ENCODE measurements around the gene BRD7. TPM values are rescaled to one million over a fixed set of nuclear protein-coding genes. Genes with fewer than 3 reads are reported as not detected.
A peak's percentile ranks its signal among the peaks of the same experiment; 100 is the strongest.

The BRD7 gene
- total RNA-seq, 1 donor from 2014 or later = 104 TPM

DNA sequence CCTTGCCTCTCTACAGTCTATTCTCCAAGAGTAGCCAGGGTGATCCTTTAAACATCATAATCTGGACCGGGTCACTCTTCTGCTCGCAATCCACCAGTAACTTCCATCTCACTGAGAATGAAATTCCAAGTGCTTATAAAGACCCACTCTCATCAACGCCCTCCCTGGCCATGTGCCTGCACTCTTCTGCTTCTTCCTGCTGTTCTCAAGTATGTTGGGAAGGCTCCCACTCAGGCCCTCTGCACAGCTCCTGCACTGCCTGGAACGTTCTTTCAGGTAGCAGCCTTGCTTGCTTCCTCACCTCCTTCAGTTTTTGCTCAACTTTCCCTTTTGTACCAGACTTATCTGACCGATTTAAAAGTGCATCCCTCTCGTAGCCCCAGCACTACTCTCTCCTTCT is 44.4 kb downstream of the BRD7 start:
- Mint-ChIP-seq H3K27me3 (no peaks in the 10 kb centered on the region), H3K27ac (no peak overlapping the region), H3K36me3 (ENCODE audit: insufficient read depth) (peaks cover 17% of the 10 kb centered on the region), H3K4me3 (ENCODE audit: low read depth) (no peak overlapping the region), H3K4me1 (ENCODE audit: low read depth) (no peaks in the 10 kb centered on the region), H3K9me3 (ENCODE audit: low read depth) (no peaks in the 10 kb centered on the region)
- TF ChIP-seq, protein P1, sequence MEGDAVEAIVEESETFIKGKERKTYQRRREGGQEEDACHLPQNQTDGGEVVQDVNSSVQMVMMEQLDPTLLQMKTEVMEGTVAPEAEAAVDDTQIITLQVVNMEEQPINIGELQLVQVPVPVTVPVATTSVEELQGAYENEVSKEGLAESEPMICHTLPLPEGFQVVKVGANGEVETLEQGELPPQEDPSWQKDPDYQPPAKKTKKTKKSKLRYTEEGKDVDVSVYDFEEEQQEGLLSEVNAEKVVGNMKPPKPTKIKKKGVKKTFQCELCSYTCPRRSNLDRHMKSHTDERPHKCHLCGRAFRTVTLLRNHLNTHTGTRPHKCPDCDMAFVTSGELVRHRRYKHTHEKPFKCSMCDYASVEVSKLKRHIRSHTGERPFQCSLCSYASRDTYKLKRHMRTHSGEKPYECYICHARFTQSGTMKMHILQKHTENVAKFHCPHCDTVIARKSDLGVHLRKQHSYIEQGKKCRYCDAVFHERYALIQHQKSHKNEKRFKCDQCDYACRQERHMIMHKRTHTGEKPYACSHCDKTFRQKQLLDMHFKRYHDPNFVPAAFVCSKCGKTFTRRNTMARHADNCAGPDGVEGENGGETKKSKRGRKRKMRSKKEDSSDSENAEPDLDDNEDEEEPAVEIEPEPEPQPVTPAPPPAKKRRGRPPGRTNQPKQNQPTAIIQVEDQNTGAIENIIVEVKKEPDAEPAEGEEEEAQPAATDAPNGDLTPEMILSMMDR (IDR thresholded peaks at IDR 0.05; ENCODE audit: unreplicated experiment) = no peak
- no peak for DNase-seq (ENCODE audit: low spot score, unreplicated experiment)

DNA sequence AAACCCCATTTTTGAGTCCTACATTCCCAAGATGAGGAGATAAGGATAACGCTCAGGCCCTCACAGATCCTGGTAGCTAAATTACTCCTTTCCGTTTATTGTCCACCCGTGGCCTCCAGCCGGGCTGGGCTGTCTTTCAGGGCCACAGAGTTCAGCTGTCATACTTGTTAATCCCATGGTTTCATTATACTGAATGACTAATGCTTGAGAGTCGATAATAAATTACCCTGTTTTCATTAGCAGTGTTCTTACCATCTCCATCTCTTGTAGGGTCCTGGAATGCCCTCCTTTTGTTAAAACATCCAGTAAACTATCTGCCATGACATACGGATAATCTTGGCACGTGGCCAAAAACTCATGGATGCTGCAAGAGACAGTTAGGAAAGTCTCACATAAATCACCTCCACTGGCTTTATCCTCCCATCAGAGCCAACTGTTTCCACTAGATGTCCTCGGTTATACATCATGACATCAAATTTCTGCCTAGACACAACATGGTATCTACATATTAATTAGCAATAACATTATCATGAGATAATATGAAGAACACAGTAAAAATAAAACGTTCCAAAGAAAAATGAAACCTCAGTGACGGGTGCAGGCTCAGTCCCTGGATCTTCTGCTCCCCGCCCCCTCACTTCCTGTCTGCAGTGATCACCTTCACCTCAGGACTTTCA is 45.3 kb downstream of the BRD7 start:
- no peaks in the 10 kb centered on the region for H3K9me3 Mint-ChIP-seq (ENCODE audit: low read depth)
- H3K36me3 Mint-ChIP-seq (ENCODE audit: insufficient read depth) = peaks cover 18% of the 10 kb centered on the region
- no peak overlapping the region for H3K4me3 Mint-ChIP-seq (ENCODE audit: low read depth)
- TF ChIP-seq, protein P1 (IDR thresholded peaks at IDR 0.05; ENCODE audit: unreplicated experiment) = peak; percentile 17
- H3K4me1 Mint-ChIP-seq (ENCODE audit: low read depth) = no peaks in the 10 kb centered on the region
- no peaks in the 10 kb centered on the region for H3K27me3 Mint-ChIP-seq
- no peak overlapping the region for H3K27ac Mint-ChIP-seq
- DNase-seq (ENCODE audit: low spot score, unreplicated experiment) = no peak

DNA sequence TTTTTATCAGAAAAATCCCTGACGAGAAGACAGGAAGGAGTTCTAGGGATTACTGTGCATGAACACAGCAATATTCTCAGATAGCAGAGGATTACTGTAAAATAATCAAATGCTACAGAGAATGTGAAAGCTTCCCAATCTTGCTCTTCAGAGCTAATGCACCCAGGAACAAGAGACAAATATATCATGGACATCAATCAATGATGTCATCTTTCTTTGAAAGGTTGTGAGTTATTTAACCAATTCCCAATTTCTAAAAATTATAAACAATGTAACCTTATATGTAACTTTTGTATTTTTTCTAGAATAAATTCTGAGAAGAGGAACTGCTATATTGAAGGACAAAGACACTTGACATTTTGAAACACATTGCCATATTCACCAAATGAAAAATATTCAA is 46.5 kb downstream of the BRD7 start:
- Mint-ChIP-seq H3K9me3 (ENCODE audit: low read depth) (no peaks in the 10 kb centered on the region), H3K4me3 (ENCODE audit: low read depth) (no peak overlapping the region), H3K27me3 (no peaks in the 10 kb centered on the region), H3K27ac (no peak overlapping the region), H3K4me1 (ENCODE audit: low read depth) (no peaks in the 10 kb centered on the region), H3K36me3 (ENCODE audit: insufficient read depth) (peaks cover 22% of the 10 kb centered on the region)
- TF ChIP-seq, protein P1 (IDR thresholded peaks at IDR 0.05; ENCODE audit: unreplicated experiment) = no peak
- DNase-seq (ENCODE audit: low spot score, unreplicated experiment) = no peak

DNA sequence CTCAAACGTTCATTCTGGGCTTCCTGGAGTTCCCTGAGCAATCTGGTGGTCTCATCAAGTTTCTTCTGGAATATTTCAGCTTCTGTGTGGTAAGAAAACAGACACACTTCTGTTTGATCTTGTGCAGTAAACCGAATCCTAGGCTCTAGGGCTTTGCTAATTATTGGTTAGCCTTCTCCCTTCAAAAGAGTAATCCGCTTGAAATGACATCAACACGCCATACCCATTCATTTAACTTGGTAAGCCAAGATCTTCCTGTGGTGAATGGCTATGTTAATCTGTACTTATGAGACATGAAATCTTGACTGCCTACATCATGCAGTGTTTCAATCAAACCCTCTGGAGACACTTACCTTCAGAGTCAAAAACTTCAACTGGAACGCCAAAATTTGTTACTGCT is 48.5 kb downstream of the BRD7 start:
- peaks cover 25% of the 10 kb centered on the region for H3K36me3 Mint-ChIP-seq (ENCODE audit: insufficient read depth)
- no peaks in the 10 kb centered on the region for H3K4me1 Mint-ChIP-seq (ENCODE audit: low read depth)
- TF ChIP-seq, protein P1 (IDR thresholded peaks at IDR 0.05; ENCODE audit: unreplicated experiment) = no peak
- no peak overlapping the region for H3K4me3 Mint-ChIP-seq (ENCODE audit: low read depth)
- no peak for DNase-seq (ENCODE audit: low spot score, unreplicated experiment)
- H3K9me3 Mint-ChIP-seq (ENCODE audit: low read depth) = no peaks in the 10 kb centered on the region
- no peaks in the 10 kb centered on the region for H3K27me3 Mint-ChIP-seq
- H3K27ac Mint-ChIP-seq = no peak overlapping the region

DNA sequence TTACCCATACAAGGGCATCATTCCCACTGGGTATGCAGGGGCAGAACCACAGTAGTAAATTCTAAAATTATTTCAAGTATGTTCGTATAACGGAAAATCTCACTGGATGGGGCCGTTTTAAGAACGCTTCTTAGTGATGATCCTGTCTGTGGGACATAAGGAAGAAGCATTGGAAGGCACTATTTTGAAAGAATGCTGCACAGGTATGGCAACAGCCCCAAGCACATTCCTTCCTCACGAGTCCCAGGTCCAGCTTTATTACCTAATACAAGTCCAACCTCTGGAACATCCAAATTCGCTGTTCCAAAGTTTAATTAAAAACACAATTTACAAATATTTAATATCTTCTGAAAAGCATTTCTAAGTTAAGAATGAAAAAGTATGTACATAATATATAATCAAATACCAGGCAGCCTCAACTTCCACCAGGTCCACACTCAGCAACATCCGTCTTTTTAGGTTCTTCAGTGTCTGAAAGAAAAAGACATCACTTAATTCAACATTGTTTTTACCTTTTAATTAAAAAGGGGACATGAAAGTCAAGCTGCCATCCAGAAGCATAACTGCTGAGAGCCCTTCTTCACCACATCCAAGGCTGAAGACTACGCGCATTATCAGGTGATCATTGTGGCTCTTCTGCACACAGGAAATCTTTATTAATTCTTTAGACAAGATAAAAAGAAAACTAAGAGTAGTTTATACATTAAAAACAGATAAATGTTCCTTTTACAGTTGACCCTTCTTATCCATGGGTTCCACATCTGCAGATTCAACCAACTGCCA is 49.8 kb downstream of the BRD7 start:
- no peak overlapping the region for H3K4me3 Mint-ChIP-seq (ENCODE audit: low read depth)
- peaks cover 27% of the 10 kb centered on the region for H3K36me3 Mint-ChIP-seq (ENCODE audit: insufficient read depth)
- no peaks in the 10 kb centered on the region for H3K9me3 Mint-ChIP-seq (ENCODE audit: low read depth)
- H3K27ac Mint-ChIP-seq = no peak overlapping the region
- no peak for DNase-seq (ENCODE audit: low spot score, unreplicated experiment)
- TF ChIP-seq, protein P1 (IDR thresholded peaks at IDR 0.05; ENCODE audit: unreplicated experiment) = no peak
- H3K27me3 Mint-ChIP-seq = no peaks in the 10 kb centered on the region
- peaks cover 4% of the 10 kb centered on the region for H3K4me1 Mint-ChIP-seq (ENCODE audit: low read depth)

Data from progenitor cell of endocrine pancreas (in vitro differentiated cells).